ENCODE measurements around the gene ATP2B2. TPM values are rescaled to one million over a fixed set of nuclear protein-coding genes. Genes with fewer than 3 reads are reported as not detected.

Gene ATP2B2
- total and polyA plus RNA-seq, 2 of the 8 experiments (the other 6 are each of a cell fraction or from before 2014, with no cell fraction given), result 0.14 to 1.2 TPM

- H2BK12ac ChIP-seq (ENCODE audit: low read depth, low read length), result no peak overlapping the region
- H4K91ac ChIP-seq (replicated peaks; ENCODE audit: insufficient read length, low read length), result no peak overlapping the region
- H3K36me3 ChIP-seq (ENCODE audit: control insufficient read depth in 2 of 4, insufficient read depth in 4 of 4, low read length in 3 of 4), result no peaks in the 10 kb centered on the region
- no peak overlapping the region for H2AFZ ChIP-seq (ENCODE audit: low read length)
- no peaks in the 10 kb centered on the region for H4K20me1 ChIP-seq (replicated peaks in 1 of 2; ENCODE audit: control insufficient read depth in 1 of 2, insufficient read depth in 2 of 2, low read length in 2 of 2)
- whole genome bisulfite sequencing, 2 experiments (ENCODE audit: extremely low coverage in 1 of 2, insufficient coverage in 1 of 2, insufficient read length in 1 of 2, insufficient replicate concordance in 2 of 2, low coverage in 1 of 2, low lambda C conversion rate in 2 of 2, missing lambda C conversion rate in 1 of 2), result 89% methylated on average over 7 of the region's 7 CpGs; no CpG with 5 or more reads in 1 of the 2 experiments
- H3K27ac ChIP-seq (ENCODE audit: low read depth, low read length), result no peak overlapping the region
- H3K4me2 ChIP-seq (ENCODE audit: insufficient read depth in 1 of 2, low read depth in 2 of 2, low read length in 2 of 2), result no peak overlapping the region
- CTCF ChIA-PET (ENCODE audit: partially characterized antibody), result interaction anchor here (0.8 to 1.2 kb wide), 5 partner anchors 9 to 633 kb away, joined by 3 to 4 read pairs (median 4); no protein-coding TSS in a partner anchor
- no peak overlapping the region for H3K14ac ChIP-seq (ENCODE audit: insufficient read length)
- no peaks in the 10 kb centered on the region for H3K23me2 ChIP-seq (ENCODE audit: low read depth, low read length)
- no peak for FAIRE-seq
- POLR2A ChIA-PET (ENCODE audit: partially characterized antibody), result no interaction called here
- no peak overlapping the region for H3K56ac ChIP-seq (replicated peaks; ENCODE audit: insufficient read length, low read depth, low read length)
- H2AK5ac ChIP-seq (ENCODE audit: low read depth, low read length), result no peak overlapping the region
- H2BK20ac ChIP-seq (ENCODE audit: low read length), result no peak overlapping the region
- no peak overlapping the region for H3K4ac ChIP-seq (replicated peaks; ENCODE audit: insufficient read length, low read depth, low read length)
- H2BK120ac ChIP-seq (replicated peaks; ENCODE audit: low read depth, low read length), result no peak overlapping the region
- no peak overlapping the region for H3K4me3 ChIP-seq (ENCODE audit: extremely low read depth in 1 of 4, insufficient read depth in 2 of 4, low read depth in 3 of 4, low read length in 4 of 4)
- no peaks in the 10 kb centered on the region for H3K79me1 ChIP-seq (ENCODE audit: low read depth, low read length)
- H3K18ac ChIP-seq (ENCODE audit: extremely low read depth, low read length), result no peak overlapping the region
- H4K8ac ChIP-seq (ENCODE audit: extremely low read depth, insufficient read depth, low read length), result no peak overlapping the region
- no peaks in the 10 kb centered on the region for H3K79me2 ChIP-seq (ENCODE audit: control insufficient read depth in 1 of 2, insufficient read depth in 2 of 2, low read length in 2 of 2)
- H3K4me1 ChIP-seq (replicated peaks in 1 of 4; ENCODE audit: control insufficient read depth in 3 of 4, insufficient read depth in 4 of 4, low read length in 3 of 4), result no peaks in the 10 kb centered on the region
- TF ChIP-seq KDM1A (IDR thresholded peaks at IDR 0.05; ENCODE audit: borderline replicate concordance, low read length) (0 out of 2 replicates have a peak, but pooled peaks have one; percentile 35), SIRT6 (IDR thresholded peaks at IDR 0.05; ENCODE audit: low read length) (no peak), EGR1 (IDR thresholded peaks at IDR 0.05; ENCODE audit: borderline replicate concordance, low read depth, low read length) (no peak), TAF1 (IDR thresholded peaks at IDR 0.05; ENCODE audit: low read depth, low read length) (no peak)
- no peak overlapping the region for H3K23ac ChIP-seq (ENCODE audit: insufficient read length)
- no peak for DNase-seq (ENCODE audit: low read depth in 1 of 2, low spot score in 2 of 2)
- no peak overlapping the region for H2BK15ac ChIP-seq (ENCODE audit: low read length)
- H3K9ac ChIP-seq (replicated peaks in 1 of 4; ENCODE audit: extremely low read depth in 1 of 4, low read depth in 3 of 4, low read length in 3 of 4), result no peak overlapping the region
- H2BK5ac ChIP-seq (ENCODE audit: low read depth, low read length), result no peak overlapping the region
- H4K5ac ChIP-seq (ENCODE audit: insufficient read length, low read depth, low read length), result no peak overlapping the region
- no peaks in the 10 kb centered on the region for H3K27me3 ChIP-seq (replicated peaks in 1 of 4; ENCODE audit: control insufficient read depth in 3 of 4, extremely low read depth in 1 of 4, insufficient read depth in 3 of 4, low read length in 3 of 4)
- H3K9me3 ChIP-seq (ENCODE audit: insufficient read depth in 2 of 2, low read depth in 1 of 2, low read length in 1 of 2), result no peaks in the 10 kb centered on the region
Measured at GRCh38 chr3:10524270-10524669, 18.9 kb upstream of the ATP2B2 start.

Data from H1 (cell line).